ENCODE results near the gene EIF2AK2.

DNA sequence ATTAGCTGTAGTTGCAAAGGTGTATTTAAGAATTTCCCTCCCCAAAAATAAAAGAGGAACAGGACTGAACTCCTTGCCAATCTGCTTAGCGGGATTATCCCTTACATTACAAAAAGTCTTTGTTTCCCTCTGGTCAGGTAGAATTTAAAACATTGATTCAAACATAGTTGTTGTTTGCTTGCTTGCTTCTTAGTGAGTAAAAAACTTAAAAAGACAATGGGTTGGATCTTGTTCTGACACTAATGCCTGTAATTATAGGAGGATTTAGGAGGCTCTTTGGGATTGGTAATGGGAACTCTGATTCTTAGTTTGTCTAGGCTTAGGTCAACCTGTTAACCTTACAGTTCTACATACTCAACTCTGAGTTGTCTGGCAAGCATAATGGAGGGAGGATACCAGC lies 35.8 kb upstream of the EIF2AK2 start:
- TF ChIP-seq RCOR1 (IDR thresholded peaks at IDR 0.05; ENCODE audit: low read depth, low read length) (no peak), EP300 (IDR thresholded peaks at IDR 0.05) (no peak), POLR2A (IDR thresholded peaks at IDR 0.05; ENCODE audit: low read length) (no peak), POLR2AphosphoS2 (conservative IDR thresholded peaks at IDR 0.05; ENCODE audit: low read length) (no peak), EHMT2 (IDR thresholded peaks at IDR 0.05; ENCODE audit: low read depth) (no peak), KDM1A (IDR thresholded peaks at IDR 0.05; ENCODE audit: low read depth) (no peak), TFCP2L1 (CRISPR knock-in tag; IDR thresholded peaks at IDR 0.05) (no peak), HDAC2 (IDR thresholded peaks at IDR 0.05) (no peak), HOXB13 (CRISPR knock-in tag; IDR thresholded peaks at IDR 0.05; ENCODE audit: low read depth) (no peak), ZFP36 (IDR thresholded peaks at IDR 0.05; ENCODE audit: borderline replicate concordance, partially characterized antibody) (no peak)
- TF ChIP-seq, protein P1, sequence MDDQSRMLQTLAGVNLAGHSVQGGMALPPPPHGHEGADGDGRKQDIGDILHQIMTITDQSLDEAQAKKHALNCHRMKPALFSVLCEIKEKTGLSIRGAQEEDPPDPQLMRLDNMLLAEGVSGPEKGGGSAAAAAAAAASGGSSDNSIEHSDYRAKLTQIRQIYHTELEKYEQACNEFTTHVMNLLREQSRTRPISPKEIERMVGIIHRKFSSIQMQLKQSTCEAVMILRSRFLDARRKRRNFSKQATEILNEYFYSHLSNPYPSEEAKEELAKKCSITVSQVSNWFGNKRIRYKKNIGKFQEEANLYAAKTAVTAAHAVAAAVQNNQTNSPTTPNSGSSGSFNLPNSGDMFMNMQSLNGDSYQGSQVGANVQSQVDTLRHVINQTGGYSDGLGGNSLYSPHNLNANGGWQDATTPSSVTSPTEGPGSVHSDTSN (IDR thresholded peaks at IDR 0.05), result no peak
- TF ChIP-seq, protein P2, sequence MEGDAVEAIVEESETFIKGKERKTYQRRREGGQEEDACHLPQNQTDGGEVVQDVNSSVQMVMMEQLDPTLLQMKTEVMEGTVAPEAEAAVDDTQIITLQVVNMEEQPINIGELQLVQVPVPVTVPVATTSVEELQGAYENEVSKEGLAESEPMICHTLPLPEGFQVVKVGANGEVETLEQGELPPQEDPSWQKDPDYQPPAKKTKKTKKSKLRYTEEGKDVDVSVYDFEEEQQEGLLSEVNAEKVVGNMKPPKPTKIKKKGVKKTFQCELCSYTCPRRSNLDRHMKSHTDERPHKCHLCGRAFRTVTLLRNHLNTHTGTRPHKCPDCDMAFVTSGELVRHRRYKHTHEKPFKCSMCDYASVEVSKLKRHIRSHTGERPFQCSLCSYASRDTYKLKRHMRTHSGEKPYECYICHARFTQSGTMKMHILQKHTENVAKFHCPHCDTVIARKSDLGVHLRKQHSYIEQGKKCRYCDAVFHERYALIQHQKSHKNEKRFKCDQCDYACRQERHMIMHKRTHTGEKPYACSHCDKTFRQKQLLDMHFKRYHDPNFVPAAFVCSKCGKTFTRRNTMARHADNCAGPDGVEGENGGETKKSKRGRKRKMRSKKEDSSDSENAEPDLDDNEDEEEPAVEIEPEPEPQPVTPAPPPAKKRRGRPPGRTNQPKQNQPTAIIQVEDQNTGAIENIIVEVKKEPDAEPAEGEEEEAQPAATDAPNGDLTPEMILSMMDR (IDR thresholded peaks at IDR 0.05), result no peak
- TF ChIP-seq, protein P3, sequence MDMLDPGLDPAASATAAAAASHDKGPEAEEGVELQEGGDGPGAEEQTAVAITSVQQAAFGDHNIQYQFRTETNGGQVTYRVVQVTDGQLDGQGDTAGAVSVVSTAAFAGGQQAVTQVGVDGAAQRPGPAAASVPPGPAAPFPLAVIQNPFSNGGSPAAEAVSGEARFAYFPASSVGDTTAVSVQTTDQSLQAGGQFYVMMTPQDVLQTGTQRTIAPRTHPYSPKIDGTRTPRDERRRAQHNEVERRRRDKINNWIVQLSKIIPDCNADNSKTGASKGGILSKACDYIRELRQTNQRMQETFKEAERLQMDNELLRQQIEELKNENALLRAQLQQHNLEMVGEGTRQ (IDR thresholded peaks at IDR 0.05), result no peak
- TF ChIP-seq, protein P4, sequence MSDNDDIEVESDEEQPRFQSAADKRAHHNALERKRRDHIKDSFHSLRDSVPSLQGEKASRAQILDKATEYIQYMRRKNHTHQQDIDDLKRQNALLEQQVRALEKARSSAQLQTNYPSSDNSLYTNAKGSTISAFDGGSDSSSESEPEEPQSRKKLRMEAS (IDR thresholded peaks at IDR 0.05), result no peak
